ENCODE results near the gene FAM217A. TPM values are rescaled to one million over a fixed set of nuclear protein-coding genes. Genes with fewer than 3 reads are reported as not detected.

FAM217A gene
- polyA plus RNA-seq (2013), result not detected

GRCh38 chr6:4078691-4079471 lies at the start of gene FAM217A:
TSS of gene FAM217A (minus strand) at chr6:4079137. CDS start at chr6:4077414, 1,723 bp downstream.
- 51% methylated on average over 68 of the region's 91 CpGs for WGBS (ENCODE audit: insufficient coverage)
- POLR2A ChIA-PET, result no interaction called here

GRCh38 chr6:4128072-4128471 lies 49.1 kb upstream of the FAM217A start:
- ChIA-PET CTCF (interaction anchor here (1.5 to 3.2 kb wide), 2 partner anchors 8 to 28 kb away, joined by 5 to 11 read pairs; partner anchors contain the start of gene ECI2), POLR2A (interaction anchor here (0.6 kb wide), 1 partner anchor 159 kb away, joined by 3 read pairs; no protein-coding TSS in a partner anchor)
- WGBS (ENCODE audit: insufficient coverage), result 56% methylated on average over 1 of the region's 1 CpG
- DNase-seq, result no peak
- Histone ChIP-seq H3K9me3 (ENCODE audit: control extremely low read depth in 1 of 5, control insufficient read depth in 4 of 5, insufficient read depth in 2 of 5, low read depth in 1 of 5, low read length in 4 of 5) (peaks cover 0 to 8% (median 7%) of the 10 kb centered on the region in 5 experiments), H3K4me3 (ENCODE audit: control insufficient read depth in 1 of 7, extremely low read depth in 1 of 7, insufficient read depth in 4 of 7, low read depth in 2 of 7, low read length in 6 of 7) (no peak overlapping the region), H3K27me3 (replicated peaks in 2 of 5; ENCODE audit: control insufficient read depth in 4 of 5, insufficient read depth in 5 of 5, low read length in 4 of 5) (no peaks in the 10 kb centered on the region), H3K4me1 (ENCODE audit: control extremely low read depth in 1 of 4, control insufficient read depth in 4 of 4, insufficient read depth in 4 of 4, low read length in 3 of 4) (no peaks in the 10 kb centered on the region), H3K27ac (ENCODE audit: insufficient read depth in 1 of 2, low read depth in 1 of 2, low read length in 2 of 2, poor library complexity in 1 of 2, severe bottlenecking in 2 of 2) (no peak overlapping the region), H3K36me3 (ENCODE audit: control insufficient read depth in 4 of 4, insufficient read depth in 4 of 4, low read length in 3 of 4) (peaks cover 44 to 86% (median 56%) of the 10 kb centered on the region in 4 experiments)

More at GRCh38 chr6:4078691-4079471, at the start of gene FAM217A:
- CTCF ChIA-PET, result no interaction called here
- H3K4me1 ChIP-seq (ENCODE audit: control extremely low read depth in 1 of 4, control insufficient read depth in 4 of 4, insufficient read depth in 4 of 4, low read length in 3 of 4), result peaks cover 0 to 2% (median 0%) of the 10 kb centered on the region in 4 experiments
- H3K36me3 ChIP-seq (ENCODE audit: control insufficient read depth in 4 of 4, insufficient read depth in 4 of 4, low read length in 3 of 4), result no peaks in the 10 kb centered on the region
- no peak within 1 kb of the TSS for H3K27ac ChIP-seq (ENCODE audit: insufficient read depth in 1 of 2, low read depth in 1 of 2, low read length in 2 of 2, poor library complexity in 1 of 2, severe bottlenecking in 2 of 2)
- peak in 1 of 3 donors; percentile 13 for DNase-seq
- H3K27me3 ChIP-seq (replicated peaks in 2 of 5; ENCODE audit: control insufficient read depth in 4 of 5, insufficient read depth in 5 of 5, low read length in 4 of 5), result peaks cover 0 to 13% (median 3%) of the 10 kb centered on the region in 5 experiments
- peaks cover 0 to 2% (median 0%) of the 10 kb centered on the region in 5 experiments for H3K9me3 ChIP-seq (ENCODE audit: control extremely low read depth in 1 of 5, control insufficient read depth in 4 of 5, insufficient read depth in 2 of 5, low read depth in 1 of 5, low read length in 4 of 5)
- H3K4me3 ChIP-seq (ENCODE audit: control insufficient read depth in 1 of 7, extremely low read depth in 1 of 7, insufficient read depth in 4 of 7, low read depth in 2 of 7, low read length in 6 of 7), result peak within 1 kb of the TSS in 1 of 7 experiments; percentile 2

GRCh38 chr6:4125933-4126864 lies 47.3 kb upstream of the FAM217A start:
- Histone ChIP-seq H3K27ac (ENCODE audit: insufficient read depth in 1 of 2, low read depth in 1 of 2, low read length in 2 of 2, poor library complexity in 1 of 2, severe bottlenecking in 2 of 2) (no peak overlapping the region), H3K36me3 (ENCODE audit: control insufficient read depth in 4 of 4, insufficient read depth in 4 of 4, low read length in 3 of 4) (peaks cover 46 to 85% (median 52%) of the 10 kb centered on the region in 4 experiments), H3K4me1 (ENCODE audit: control extremely low read depth in 1 of 4, control insufficient read depth in 4 of 4, insufficient read depth in 4 of 4, low read length in 3 of 4) (no peaks in the 10 kb centered on the region), H3K9me3 (ENCODE audit: control extremely low read depth in 1 of 5, control insufficient read depth in 4 of 5, insufficient read depth in 2 of 5, low read depth in 1 of 5, low read length in 4 of 5) (peaks cover 0 to 2% (median 0%) of the 10 kb centered on the region in 5 experiments), H3K27me3 (replicated peaks in 2 of 5; ENCODE audit: control insufficient read depth in 4 of 5, insufficient read depth in 5 of 5, low read length in 4 of 5) (no peaks in the 10 kb centered on the region), H3K4me3 (ENCODE audit: control insufficient read depth in 1 of 7, extremely low read depth in 1 of 7, insufficient read depth in 4 of 7, low read depth in 2 of 7, low read length in 6 of 7) (no peak overlapping the region)
- 95% methylated on average over 7 of the region's 8 CpGs for WGBS (ENCODE audit: insufficient coverage)
- DNase-seq, result peak in 2 of 3 donors; percentile 4 to 8
- CTCF ChIA-PET, result interaction anchor here (1.5 to 3.2 kb wide), 2 partner anchors 10 to 30 kb away, joined by 5 to 11 read pairs; partner anchors contain the start of gene ECI2
- POLR2A ChIA-PET, result no interaction called here

GRCh38 chr6:4125500-4125899 lies 46.6 kb upstream of the FAM217A start:
- Histone ChIP-seq H3K27ac (ENCODE audit: insufficient read depth in 1 of 2, low read depth in 1 of 2, low read length in 2 of 2, poor library complexity in 1 of 2, severe bottlenecking in 2 of 2) (no peak overlapping the region), H3K27me3 (replicated peaks in 2 of 5; ENCODE audit: control insufficient read depth in 4 of 5, insufficient read depth in 5 of 5, low read length in 4 of 5) (no peaks in the 10 kb centered on the region), H3K4me1 (ENCODE audit: control extremely low read depth in 1 of 4, control insufficient read depth in 4 of 4, insufficient read depth in 4 of 4, low read length in 3 of 4) (no peaks in the 10 kb centered on the region), H3K36me3 (ENCODE audit: control insufficient read depth in 4 of 4, insufficient read depth in 4 of 4, low read length in 3 of 4) (peaks cover 47 to 88% (median 54%) of the 10 kb centered on the region in 4 experiments), H3K4me3 (ENCODE audit: control insufficient read depth in 1 of 7, extremely low read depth in 1 of 7, insufficient read depth in 4 of 7, low read depth in 2 of 7, low read length in 6 of 7) (no peak overlapping the region), H3K9me3 (ENCODE audit: control extremely low read depth in 1 of 5, control insufficient read depth in 4 of 5, insufficient read depth in 2 of 5, low read depth in 1 of 5, low read length in 4 of 5) (peaks cover 0 to 6% (median 0%) of the 10 kb centered on the region in 5 experiments)
- ChIA-PET CTCF (interaction anchor here (3.2 kb wide), 1 partner anchor 11 kb away, joined by 11 read pairs; the partner anchor contains the start of gene ECI2), POLR2A (no interaction called here)
- 98% methylated on average over 5 of the region's 5 CpGs for WGBS (ENCODE audit: insufficient coverage)
- no peak for DNase-seq

GRCh38 chr6:4124351-4124750 lies 45.4 kb upstream of the FAM217A start:
- Histone ChIP-seq H3K4me3 (ENCODE audit: control insufficient read depth in 1 of 7, extremely low read depth in 1 of 7, insufficient read depth in 4 of 7, low read depth in 2 of 7, low read length in 6 of 7) (no peak overlapping the region), H3K4me1 (ENCODE audit: control extremely low read depth in 1 of 4, control insufficient read depth in 4 of 4, insufficient read depth in 4 of 4, low read length in 3 of 4) (no peaks in the 10 kb centered on the region), H3K27me3 (replicated peaks in 2 of 5; ENCODE audit: control insufficient read depth in 4 of 5, insufficient read depth in 5 of 5, low read length in 4 of 5) (no peaks in the 10 kb centered on the region), H3K9me3 (ENCODE audit: control extremely low read depth in 1 of 5, control insufficient read depth in 4 of 5, insufficient read depth in 2 of 5, low read depth in 1 of 5, low read length in 4 of 5) (peaks cover 0 to 6% (median 0%) of the 10 kb centered on the region in 5 experiments), H3K27ac (ENCODE audit: insufficient read depth in 1 of 2, low read depth in 1 of 2, low read length in 2 of 2, poor library complexity in 1 of 2, severe bottlenecking in 2 of 2) (no peak overlapping the region), H3K36me3 (ENCODE audit: control insufficient read depth in 4 of 4, insufficient read depth in 4 of 4, low read length in 3 of 4) (peaks cover 42 to 87% (median 50%) of the 10 kb centered on the region in 4 experiments)
- ChIA-PET POLR2A (no interaction called here), CTCF (interaction anchor here (1.5 kb wide), 1 partner anchor 9 kb away, joined by 4 read pairs; no protein-coding TSS in a partner anchor)
- no CpG with 5 or more reads among the region's 1 CpG for whole genome bisulfite sequencing (ENCODE audit: insufficient coverage)
- DNase-seq, result no peak

GRCh38 chr6:4115741-4116140 lies 36.8 kb upstream of the FAM217A start:
- Histone ChIP-seq H3K27ac (ENCODE audit: insufficient read depth in 1 of 2, low read depth in 1 of 2, low read length in 2 of 2, poor library complexity in 1 of 2, severe bottlenecking in 2 of 2) (no peak overlapping the region), H3K36me3 (ENCODE audit: control insufficient read depth in 4 of 4, insufficient read depth in 4 of 4, low read length in 3 of 4) (peaks cover 3 to 49% (median 25%) of the 10 kb centered on the region in 4 experiments), H3K4me3 (ENCODE audit: control insufficient read depth in 1 of 7, extremely low read depth in 1 of 7, insufficient read depth in 4 of 7, low read depth in 2 of 7, low read length in 6 of 7) (no peak overlapping the region), H3K27me3 (replicated peaks in 2 of 5; ENCODE audit: control insufficient read depth in 4 of 5, insufficient read depth in 5 of 5, low read length in 4 of 5) (no peaks in the 10 kb centered on the region), H3K4me1 (ENCODE audit: control extremely low read depth in 1 of 4, control insufficient read depth in 4 of 4, insufficient read depth in 4 of 4, low read length in 3 of 4) (no peaks in the 10 kb centered on the region), H3K9me3 (ENCODE audit: control extremely low read depth in 1 of 5, control insufficient read depth in 4 of 5, insufficient read depth in 2 of 5, low read depth in 1 of 5, low read length in 4 of 5) (peaks cover 0 to 10% (median 3%) of the 10 kb centered on the region in 5 experiments)
- ChIA-PET CTCF (interaction anchor here (1.2 kb wide), 1 partner anchor 39 kb away, joined by 3 read pairs; no protein-coding TSS in a partner anchor), POLR2A (no interaction called here)
- WGBS (ENCODE audit: insufficient coverage), result 97% methylated on average over 3 of the region's 4 CpGs
- DNase-seq, result no peak
